NCI-H1417 (cell line): ENCODE data around the gene UBR1.
"Not testable (repeated sequence)": the region's sequence is repeated elsewhere in the genome, so short reads cannot be mapped to it uniquely, and the experiment has no call there.

Source experiments
- DNase-seq, 3 experiments: peaks; one replicate each; lab custom pipeline; 2025; lab: John Stamatoyannopoulos, UW

UBR1 gene

GRCh38 chr15:42973114-42973513 lies 132.7 kb downstream of the UBR1 start:
- no peak for DNase-seq

- no peak for DNase-seq
Observed at GRCh38 chr15:42971830-42972229, 134.0 kb downstream of the UBR1 start.

- DNase-seq = no peak
Observed at GRCh38 chr15:42964476-42964875, 141.4 kb downstream of the UBR1 start.

- no peak for DNase-seq
Observed at GRCh38 chr15:42955518-42955917, 150.3 kb downstream of the UBR1 start.

GRCh38 chr15:42954291-42954690 lies 151.5 kb downstream of the UBR1 start:
- DNase-seq = no peak

GRCh38 chr15:42948898-42949297 lies 156.9 kb downstream of the UBR1 start:
- DNase-seq = not testable (repeated sequence)

GRCh38 chr15:42940527-42940926 lies 165.3 kb downstream of the UBR1 start:
- no peak for DNase-seq

GRCh38 chr15:42939841-42940240 lies 166.0 kb downstream of the UBR1 start:
- no peak for DNase-seq

GRCh38 chr15:42937143-42937542 lies 168.7 kb downstream of the UBR1 start:
- no peak for DNase-seq

GRCh38 chr15:42933886-42934667 lies 171.8 kb downstream of the UBR1 start:
- DNase-seq = no peak

GRCh38 chr15:42932833-42933515 lies 172.9 kb downstream of the UBR1 start:
- DNase-seq = no peak

GRCh38 chr15:42931702-42932486 lies 173.9 kb downstream of the UBR1 start:
- no peak for DNase-seq

- no peak for DNase-seq
Observed at GRCh38 chr15:42929306-42929848, 176.5 kb downstream of the UBR1 start.

- DNase-seq = peak; percentile 10 to 68 (median 26)
Observed at GRCh38 chr15:42921342-42921731, 184.5 kb downstream of the UBR1 start.

GRCh38 chr15:42920519-42921341 lies 185.1 kb downstream of the UBR1 start, which contains the start of gene TTBK2:
TSS of gene TTBK2 (minus strand) at chr15:42920778. CDS start at chr15:42878617, 42,161 bp downstream.
- DNase-seq = peak; percentile 94 to 98 (median 95)

- peak; percentile 9 to 62 (median 51) for DNase-seq
Observed at GRCh38 chr15:42919799-42920518, 185.9 kb downstream of the UBR1 start.

GRCh38 chr15:42919308-42919707 lies 186.5 kb downstream of the UBR1 start:
- peak in 1 of 3 experiments; percentile 30 for DNase-seq

GRCh38 chr15:42918047-42918446 lies 187.8 kb downstream of the UBR1 start:
- no peak for DNase-seq

GRCh38 chr15:42915654-42916315 lies 190.1 kb downstream of the UBR1 start:
- DNase-seq = no peak
